Occipital lobe (tissue), 2 donors: ENCODE results near the gene IL1A. TPM values are rescaled to one million over a fixed set of nuclear protein-coding genes. Genes with fewer than 3 reads are reported as not detected.

Experiments used
- DNase-seq: peaks from one replicate; lab custom pipeline; 2025; lab: John Stamatoyannopoulos, UW
- total RNA-seq: library from RNA; depleted of rRNA; stranded (reverse); fragments of >200 nt; gene quantifications from one replicate; pipeline ENCODE4 v1.2.3, GENCODE V29; 2014

Gene IL1A
- total RNA-seq, 1 donor from 2014 or later: not detected

GRCh38 chr2:112818094-112818902, 34.0 kb upstream of the IL1A start:
- no peak for DNase-seq

- DNase-seq: no peak
Observed at GRCh38 chr2:112817082-112817689, 32.9 kb upstream of the IL1A start.

- DNase-seq: no peak
Observed at GRCh38 chr2:112814278-112814677, 30.0 kb upstream of the IL1A start.

GRCh38 chr2:112813280-112813966, 29.1 kb upstream of the IL1A start:
- DNase-seq: no peak

GRCh38 chr2:112812318-112813267, 28.3 kb upstream of the IL1A start:
- no peak for DNase-seq

- DNase-seq: no peak
Observed at GRCh38 chr2:112811841-112812306, 27.6 kb upstream of the IL1A start.

- DNase-seq: no peak
Observed at GRCh38 chr2:112811276-112811831, 27.1 kb upstream of the IL1A start.

- DNase-seq: no peak
Observed at GRCh38 chr2:112809112-112809511, 24.8 kb upstream of the IL1A start.

GRCh38 chr2:112807233-112807807, 23.0 kb upstream of the IL1A start:
- DNase-seq: no peak

GRCh38 chr2:112805542-112805941, 21.2 kb upstream of the IL1A start:
- no peak for DNase-seq

GRCh38 chr2:112803691-112804521, 19.6 kb upstream of the IL1A start:
- no peak for DNase-seq

GRCh38 chr2:112800881-112801583, 16.7 kb upstream of the IL1A start:
- no peak for DNase-seq

GRCh38 chr2:112798979-112799975, 15.0 kb upstream of the IL1A start:
- DNase-seq: no peak

- DNase-seq: no peak
Observed at GRCh38 chr2:112796486-112796885, 12.2 kb upstream of the IL1A start.

GRCh38 chr2:112795774-112796173, 11.5 kb upstream of the IL1A start:
- no peak for DNase-seq

- DNase-seq: no peak
Observed at GRCh38 chr2:112794841-112795240, 10.5 kb upstream of the IL1A start.

- no peak for DNase-seq
Observed at GRCh38 chr2:112794131-112794733, 9.9 kb upstream of the IL1A start.
